Measurements from ENCODE around the gene CDC25A. TPM values are rescaled to one million over a fixed set of nuclear protein-coding genes. Genes with fewer than 3 reads are reported as not detected.

Gene CDC25A
- total and polyA plus RNA-seq, 9 donors, result 3.8 to 6.2 (median 5.1) TPM

DNA sequence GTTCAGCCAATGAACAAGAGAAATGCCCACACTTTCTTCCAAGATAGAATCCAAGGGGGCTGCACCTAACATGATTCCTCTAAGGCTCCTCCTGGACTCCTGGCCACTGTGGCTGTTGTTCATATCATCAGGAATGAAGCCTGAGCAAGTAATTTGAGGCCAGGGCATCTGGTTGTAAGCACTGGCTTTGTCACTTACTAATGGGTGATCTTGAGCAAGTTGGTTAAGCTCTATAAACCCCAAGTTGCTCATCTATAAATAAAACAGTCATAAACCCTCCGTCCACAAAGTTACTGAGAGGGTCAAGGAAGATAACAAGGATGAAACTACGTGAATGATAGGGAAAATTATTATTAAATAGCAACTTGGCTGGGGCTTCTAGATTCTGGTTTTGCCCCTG is 58.3 kb downstream of the CDC25A start:
- Histone ChIP-seq H3K27me3 (ENCODE audit: control insufficient read depth, insufficient read depth, low read length) (no peaks in the 10 kb centered on the region), H3K36me3 (ENCODE audit: control insufficient read depth, insufficient read depth, low read length) (no peaks in the 10 kb centered on the region), H3K27ac (ENCODE audit: low read length) (peak overlapping the region; percentile 91), H3K9me3 (replicated peaks; ENCODE audit: control insufficient read depth, low read depth, low read length) (no peaks in the 10 kb centered on the region), H3K4me1 (ENCODE audit: control insufficient read depth, insufficient read depth, low read length) (peaks cover 17% of the 10 kb centered on the region), H3K4me3 (ENCODE audit: low read length) (no peak overlapping the region)
- no CpG with 5 or more reads among the region's 2 CpGs for WGBS (ENCODE audit: insufficient coverage)
- DNase-seq, result peak; percentile 21

- DNase-seq, result no peak
- peaks cover 17% of the 10 kb centered on the region for H3K4me1 ChIP-seq (ENCODE audit: control insufficient read depth, insufficient read depth, low read length)
- no peaks in the 10 kb centered on the region for H3K27me3 ChIP-seq (ENCODE audit: control insufficient read depth, insufficient read depth, low read length)
- no peak overlapping the region for H3K27ac ChIP-seq (ENCODE audit: low read length)
- WGBS (ENCODE audit: insufficient coverage), result no CpG with 5 or more reads among the region's 1 CpG
- no peaks in the 10 kb centered on the region for H3K9me3 ChIP-seq (replicated peaks; ENCODE audit: control insufficient read depth, low read depth, low read length)
- no peaks in the 10 kb centered on the region for H3K36me3 ChIP-seq (ENCODE audit: control insufficient read depth, insufficient read depth, low read length)
- no peak overlapping the region for H3K4me3 ChIP-seq (ENCODE audit: low read length)
Observed at GRCh38 chr3:48128774-48129173, 59.4 kb downstream of the CDC25A start.

DNA sequence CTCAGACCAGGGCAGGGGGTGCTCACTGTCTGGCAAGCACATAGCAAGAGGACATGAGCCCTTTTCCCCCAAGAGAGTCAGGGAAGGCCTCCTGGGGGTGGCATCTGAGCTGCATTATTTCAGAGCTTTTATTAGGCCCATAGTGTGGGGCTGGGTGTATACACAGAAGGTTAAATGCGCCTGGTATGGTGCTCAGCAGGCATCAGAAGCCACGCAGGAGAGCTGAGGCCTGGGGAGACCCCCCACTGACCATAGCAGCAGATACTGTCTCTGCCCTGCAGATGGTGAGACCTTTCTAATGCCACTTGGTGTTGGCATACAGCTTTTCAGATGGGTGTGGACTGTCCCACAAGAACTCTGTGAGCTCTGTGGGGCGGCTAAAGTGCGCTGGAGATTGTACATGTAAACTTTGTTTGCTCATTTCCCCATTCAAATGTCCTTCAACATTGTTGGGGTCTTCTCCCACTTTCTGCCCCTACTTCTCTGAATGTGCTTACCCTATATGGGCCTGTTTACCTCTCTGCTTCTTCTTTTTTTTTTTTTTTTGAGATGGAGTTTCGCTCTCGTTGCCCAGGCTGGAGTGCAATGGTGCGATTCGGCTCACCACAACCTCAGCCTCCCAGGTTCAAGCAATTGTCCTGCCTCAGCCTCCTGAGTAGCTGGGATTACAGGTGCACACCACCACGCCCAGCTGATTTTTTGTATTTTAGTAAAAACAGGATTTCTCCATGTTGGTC is 62.2 kb downstream of the CDC25A start:
- WGBS (ENCODE audit: insufficient coverage), result 100% methylated on average over 4 of the region's 9 CpGs
- Histone ChIP-seq H3K27me3 (ENCODE audit: control insufficient read depth, insufficient read depth, low read length) (no peaks in the 10 kb centered on the region), H3K36me3 (ENCODE audit: control insufficient read depth, insufficient read depth, low read length) (no peaks in the 10 kb centered on the region), H3K27ac (ENCODE audit: low read length) (no peak overlapping the region), H3K9me3 (replicated peaks; ENCODE audit: control insufficient read depth, low read depth, low read length) (no peaks in the 10 kb centered on the region), H3K4me1 (ENCODE audit: control insufficient read depth, insufficient read depth, low read length) (peaks cover 14% of the 10 kb centered on the region), H3K4me3 (ENCODE audit: low read length) (no peak overlapping the region)
- DNase-seq, result no peak

- Histone ChIP-seq H3K4me1 (ENCODE audit: control insufficient read depth, insufficient read depth, low read length) (peaks cover 5% of the 10 kb centered on the region), H3K27me3 (ENCODE audit: control insufficient read depth, insufficient read depth, low read length) (no peaks in the 10 kb centered on the region), H3K4me3 (ENCODE audit: low read length) (no peak overlapping the region), H3K36me3 (ENCODE audit: control insufficient read depth, insufficient read depth, low read length) (no peaks in the 10 kb centered on the region), H3K9me3 (replicated peaks; ENCODE audit: control insufficient read depth, low read depth, low read length) (no peaks in the 10 kb centered on the region), H3K27ac (ENCODE audit: low read length) (no peak overlapping the region)
- 58% methylated on average over 4 of the region's 8 CpGs for WGBS (ENCODE audit: insufficient coverage)
- peak; percentile 20 for DNase-seq
Observed at GRCh38 chr3:48125013-48125705, 63.1 kb downstream of the CDC25A start.

DNA sequence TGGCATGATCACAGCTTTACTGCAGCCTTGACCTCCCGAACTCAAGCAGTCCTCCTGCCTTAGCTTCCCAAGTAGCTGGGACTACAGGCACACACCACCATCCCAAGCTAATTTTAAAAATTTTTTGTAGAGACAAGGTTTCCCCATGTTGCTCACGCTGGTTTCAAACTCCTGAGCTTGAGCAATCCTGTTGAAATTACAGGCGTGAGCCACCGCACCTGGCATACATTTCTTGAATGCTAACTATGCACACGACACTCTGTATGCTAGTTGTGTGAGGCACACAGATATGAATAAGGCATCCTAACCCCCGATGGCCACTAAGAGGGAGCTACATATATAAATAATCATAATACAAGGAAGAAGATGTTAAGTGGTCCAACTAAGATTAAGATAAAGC is 64.9 kb downstream of the CDC25A start:
- Histone ChIP-seq H3K27ac (ENCODE audit: low read length) (no peak overlapping the region), H3K36me3 (ENCODE audit: control insufficient read depth, insufficient read depth, low read length) (no peaks in the 10 kb centered on the region), H3K4me1 (ENCODE audit: control insufficient read depth, insufficient read depth, low read length) (no peaks in the 10 kb centered on the region), H3K9me3 (replicated peaks; ENCODE audit: control insufficient read depth, low read depth, low read length) (no peaks in the 10 kb centered on the region), H3K4me3 (ENCODE audit: low read length) (no peak overlapping the region), H3K27me3 (ENCODE audit: control insufficient read depth, insufficient read depth, low read length) (no peaks in the 10 kb centered on the region)
- WGBS (ENCODE audit: insufficient coverage), result 92% methylated on average over 4 of the region's 6 CpGs
- DNase-seq, result no peak

DNA sequence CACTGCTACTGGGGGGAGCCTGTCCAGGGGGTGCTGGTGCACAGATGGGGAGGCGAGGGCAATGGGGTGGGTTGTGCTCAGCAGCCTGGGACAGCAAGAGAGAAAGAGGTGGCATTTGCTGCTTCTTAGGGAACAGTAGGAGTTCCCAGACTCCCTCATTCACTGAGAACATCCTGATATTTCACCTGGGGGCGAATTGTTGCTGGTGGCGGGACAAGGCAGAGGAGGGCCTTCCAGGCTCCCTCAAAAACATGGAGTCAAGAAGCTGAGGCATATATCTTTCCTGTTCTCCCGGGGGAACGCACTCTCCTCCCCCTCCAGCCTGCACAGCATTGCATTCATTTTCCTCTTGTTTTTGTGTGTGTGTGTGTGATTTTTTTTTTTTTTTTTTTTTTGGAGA is 65.7 kb downstream of the CDC25A start:
- 70% methylated on average over 2 of the region's 5 CpGs for WGBS (ENCODE audit: insufficient coverage)
- no peaks in the 10 kb centered on the region for H3K4me1 ChIP-seq (ENCODE audit: control insufficient read depth, insufficient read depth, low read length)
- DNase-seq, result no peak
- H3K36me3 ChIP-seq (ENCODE audit: control insufficient read depth, insufficient read depth, low read length), result no peaks in the 10 kb centered on the region
- H3K27me3 ChIP-seq (ENCODE audit: control insufficient read depth, insufficient read depth, low read length), result no peaks in the 10 kb centered on the region
- no peak overlapping the region for H3K27ac ChIP-seq (ENCODE audit: low read length)
- H3K4me3 ChIP-seq (ENCODE audit: low read length), result no peak overlapping the region
- H3K9me3 ChIP-seq (replicated peaks; ENCODE audit: control insufficient read depth, low read depth, low read length), result no peaks in the 10 kb centered on the region

GRCh38 chr3:48120223-48120622 is 68.0 kb downstream of the CDC25A start:
- H3K27ac ChIP-seq (ENCODE audit: low read length), result no peak overlapping the region

GRCh38 chr3:48119505-48120193 is 68.6 kb downstream of the CDC25A start:
- Histone ChIP-seq H3K4me1 (ENCODE audit: control insufficient read depth, insufficient read depth, low read length) (no peaks in the 10 kb centered on the region), H3K27ac (ENCODE audit: low read length) (no peak overlapping the region), H3K27me3 (ENCODE audit: control insufficient read depth, insufficient read depth, low read length) (no peaks in the 10 kb centered on the region), H3K4me3 (ENCODE audit: low read length) (no peak overlapping the region), H3K9me3 (replicated peaks; ENCODE audit: control insufficient read depth, low read depth, low read length) (no peaks in the 10 kb centered on the region), H3K36me3 (ENCODE audit: control insufficient read depth, insufficient read depth, low read length) (no peaks in the 10 kb centered on the region)
- peak; percentile 77 for DNase-seq
- 64% methylated on average over 3 of the region's 4 CpGs for WGBS (ENCODE audit: insufficient coverage)

More at GRCh38 chr3:48120223-48120622, 68.0 kb downstream of the CDC25A start:
- Histone ChIP-seq H3K4me3 (ENCODE audit: low read length) (no peak overlapping the region), H3K9me3 (replicated peaks; ENCODE audit: control insufficient read depth, low read depth, low read length) (no peaks in the 10 kb centered on the region), H3K27me3 (ENCODE audit: control insufficient read depth, insufficient read depth, low read length) (no peaks in the 10 kb centered on the region), H3K36me3 (ENCODE audit: control insufficient read depth, insufficient read depth, low read length) (no peaks in the 10 kb centered on the region), H3K4me1 (ENCODE audit: control insufficient read depth, insufficient read depth, low read length) (no peaks in the 10 kb centered on the region)
- DNase-seq, result no peak
- 100% methylated on average over 1 of the region's 1 CpG for WGBS (ENCODE audit: insufficient coverage)

DNA sequence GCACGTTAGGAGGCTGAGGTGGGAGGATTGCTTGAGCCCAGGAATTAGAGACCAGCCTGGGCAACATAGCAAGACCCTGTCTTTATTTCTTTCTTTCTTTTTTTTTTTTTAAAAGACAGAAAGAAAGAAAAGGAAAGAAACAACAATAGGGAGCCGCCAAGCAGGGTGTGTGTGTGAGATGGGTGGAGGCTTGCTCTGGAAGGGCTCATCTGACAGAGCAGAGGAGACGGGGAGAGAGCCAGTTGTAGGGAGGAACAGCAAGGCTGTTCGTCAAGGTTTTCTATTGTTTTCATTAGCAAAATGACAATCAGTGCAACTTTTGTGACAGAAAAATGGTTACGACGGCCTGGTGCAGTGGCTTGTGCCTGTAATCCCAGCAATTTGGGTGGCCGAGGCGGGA is 69.3 kb downstream of the CDC25A start:
- peak; percentile 37 for DNase-seq
- Histone ChIP-seq H3K27ac (ENCODE audit: low read length) (no peak overlapping the region), H3K27me3 (ENCODE audit: control insufficient read depth, insufficient read depth, low read length) (no peaks in the 10 kb centered on the region), H3K4me3 (ENCODE audit: low read length) (no peak overlapping the region), H3K36me3 (ENCODE audit: control insufficient read depth, insufficient read depth, low read length) (no peaks in the 10 kb centered on the region), H3K4me1 (ENCODE audit: control insufficient read depth, insufficient read depth, low read length) (no peaks in the 10 kb centered on the region), H3K9me3 (replicated peaks; ENCODE audit: control insufficient read depth, low read depth, low read length) (no peaks in the 10 kb centered on the region)
- 63% methylated on average over 7 of the region's 8 CpGs for WGBS (ENCODE audit: insufficient coverage)

DNA sequence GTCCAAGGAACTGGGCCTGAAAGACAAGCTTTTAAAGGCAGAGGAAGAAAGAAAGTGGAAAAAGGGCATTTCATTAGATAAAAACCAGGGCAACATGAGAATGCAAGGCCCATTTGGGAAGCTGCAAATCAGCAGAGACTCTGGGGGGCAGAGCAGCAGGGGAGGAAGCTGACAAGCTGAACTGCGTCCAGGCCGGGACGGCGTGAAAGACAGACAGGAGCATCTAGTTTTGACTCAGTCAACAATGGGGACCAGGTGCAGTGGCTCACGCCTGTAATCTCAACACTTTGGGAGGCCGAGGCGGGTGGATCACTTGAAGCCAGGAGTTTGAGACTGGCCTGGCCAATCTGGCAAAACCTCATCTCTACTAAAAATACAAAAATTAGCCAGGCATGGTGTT is 69.9 kb downstream of the CDC25A start:
- H3K9me3 ChIP-seq (replicated peaks; ENCODE audit: control insufficient read depth, low read depth, low read length), result no peaks in the 10 kb centered on the region
- no peak overlapping the region for H3K27ac ChIP-seq (ENCODE audit: low read length)
- no peaks in the 10 kb centered on the region for H3K4me1 ChIP-seq (ENCODE audit: control insufficient read depth, insufficient read depth, low read length)
- no peak overlapping the region for H3K4me3 ChIP-seq (ENCODE audit: low read length)
- no peaks in the 10 kb centered on the region for H3K36me3 ChIP-seq (ENCODE audit: control insufficient read depth, insufficient read depth, low read length)
- no peak for DNase-seq
- WGBS (ENCODE audit: insufficient coverage), result 58% methylated on average over 5 of the region's 7 CpGs
- H3K27me3 ChIP-seq (ENCODE audit: control insufficient read depth, insufficient read depth, low read length), result no peaks in the 10 kb centered on the region

Measured in muscle of leg (tissue), 11 donors.